ENCODE data around the gene AP2M1.

- no peak for TF ChIP-seq CTCF (IDR thresholded peaks at IDR 0.05 in 2 of 3, conservative IDR thresholded peaks at IDR 0.05 in 1 of 3; ENCODE audit: borderline replicate concordance in 1 of 3, insufficient read depth in 1 of 3, low read depth in 2 of 3, low read length in 2 of 3)
- TF ChIP-seq FOSL1 (IDR thresholded peaks at IDR 0.05; ENCODE audit: low read depth) = no peak
- TF ChIP-seq POLR2A (IDR thresholded peaks at IDR 0.05; ENCODE audit: borderline replicate concordance, extremely low read depth, insufficient read depth, insufficient read length) = no peak
- no peak for TF ChIP-seq EZH2phosphoT487 (IDR thresholded peaks at IDR 0.05; ENCODE audit: borderline replicate concordance)
- TF ChIP-seq EZH2 (IDR thresholded peaks at IDR 0.05) = no peak
Measured at GRCh38 chr3:184140436-184140835, 34.2 kb upstream of the AP2M1 start.

All from HCT116 (cell line).